Amniotic epithelial cell (primary cell): ENCODE measurements around the gene HOXA9.

Experiments
- DNase-seq: peaks from one replicate; pipeline ENCODE4 v3.0.0-alpha.2; 2010; ENCODE audit warnings: low read depth

HOXA9 gene

DNA sequence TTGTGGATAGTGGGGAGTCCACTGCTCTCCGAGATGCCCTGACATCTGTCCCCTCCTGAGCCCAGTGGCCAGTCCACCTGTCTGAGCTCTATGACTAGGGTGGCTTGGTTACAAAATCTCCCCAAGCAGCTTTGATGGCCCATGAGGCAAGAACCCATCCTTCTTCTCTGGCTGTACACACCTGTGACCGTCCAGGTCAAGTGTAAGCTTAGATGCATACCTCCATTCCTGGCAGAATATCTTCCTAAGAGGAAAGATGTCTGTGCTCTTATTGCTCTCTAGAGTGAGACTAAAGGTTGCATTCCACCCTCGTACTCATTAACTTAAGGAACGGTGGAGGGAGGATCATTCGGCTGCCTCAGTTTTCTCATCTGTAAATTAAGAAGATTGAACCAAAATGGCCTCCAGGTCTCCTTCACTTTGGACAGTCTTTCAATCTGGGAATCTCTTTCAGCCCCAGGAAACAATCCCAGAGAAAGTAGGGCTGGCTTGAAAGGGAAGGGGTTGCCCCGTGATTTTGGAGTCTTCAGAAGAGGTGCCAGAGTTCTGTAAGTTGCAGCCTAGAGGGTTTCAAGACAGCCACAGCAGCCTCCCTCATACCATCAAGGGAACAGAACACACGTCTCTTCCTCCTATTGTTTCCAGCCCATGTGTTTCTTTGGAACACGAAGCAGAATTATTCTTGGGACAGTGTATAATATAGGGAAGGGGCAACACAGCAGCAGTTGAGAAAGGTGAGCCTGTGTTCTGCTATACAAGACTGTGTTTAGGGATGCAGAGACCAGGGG, 40.2 kb downstream of the HOXA9 start:
- no peak for DNase-seq

DNA sequence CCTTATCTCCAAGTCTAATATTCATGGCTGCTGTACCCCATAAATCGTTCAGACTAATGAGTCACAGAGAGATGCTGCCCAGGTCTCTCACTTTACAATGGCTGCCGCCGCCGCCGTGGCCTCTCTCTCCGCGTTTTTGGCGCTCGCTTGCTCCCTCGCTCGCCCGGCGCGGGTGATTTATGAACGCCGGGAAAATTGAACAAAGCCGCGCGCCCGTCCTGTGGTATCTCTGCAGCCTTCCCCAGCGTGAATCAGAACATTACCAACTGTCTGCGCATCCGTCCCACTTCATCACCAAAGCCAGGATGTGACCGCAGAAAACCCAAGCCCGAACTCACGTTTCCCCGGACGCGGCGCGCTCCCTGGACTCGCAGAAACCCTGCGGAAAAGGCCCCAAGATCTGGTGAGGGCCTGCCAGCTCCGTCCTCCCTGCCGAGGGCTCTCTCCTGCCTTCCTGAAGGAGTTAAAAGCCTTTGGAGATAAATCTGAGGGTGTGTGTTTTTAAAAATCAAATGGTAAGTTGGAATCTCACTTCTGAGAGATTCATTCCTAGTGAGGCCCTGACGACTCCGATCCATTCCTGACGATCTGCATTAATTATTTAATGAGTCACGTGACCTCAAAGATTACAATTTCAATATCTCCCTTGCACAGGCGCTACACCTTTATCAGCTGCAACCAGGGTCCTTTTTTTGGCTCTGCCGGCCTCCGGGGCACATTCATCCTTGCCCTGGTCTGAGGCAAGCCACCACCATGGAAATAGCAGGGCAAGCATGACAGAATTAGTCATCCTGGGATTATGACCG, 41.0 kb downstream of the HOXA9 start:
- DNase-seq, result peak; percentile 95

DNA sequence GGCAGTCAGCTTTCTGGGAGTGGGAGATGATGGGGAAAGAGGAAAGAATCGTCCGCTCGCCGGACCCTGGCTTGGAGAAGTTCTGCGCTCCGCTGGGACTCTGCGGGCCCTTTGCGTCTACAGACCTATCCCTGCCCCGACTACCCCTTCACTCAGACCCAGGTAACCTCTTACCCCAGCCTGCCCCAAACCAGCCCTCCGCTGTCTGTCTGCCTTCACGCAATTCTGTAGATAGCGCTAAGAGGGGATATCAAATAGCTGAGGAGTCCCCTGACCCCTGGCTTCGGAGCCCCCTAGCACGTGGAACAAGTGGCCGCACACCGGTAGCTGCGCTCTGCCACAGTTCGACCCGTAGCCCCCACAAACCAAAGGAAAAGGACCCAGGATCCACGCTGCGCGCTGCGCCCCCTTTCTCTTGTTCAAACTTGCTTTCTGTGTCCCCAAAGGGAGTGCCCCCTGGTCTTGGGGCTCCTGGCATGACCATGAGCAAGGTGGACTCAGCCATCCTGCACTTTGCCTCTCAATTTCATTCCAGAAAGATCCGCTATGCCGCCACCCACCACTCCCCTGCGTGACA, 41.8 kb downstream of the HOXA9 start:
- no peak for DNase-seq

DNA sequence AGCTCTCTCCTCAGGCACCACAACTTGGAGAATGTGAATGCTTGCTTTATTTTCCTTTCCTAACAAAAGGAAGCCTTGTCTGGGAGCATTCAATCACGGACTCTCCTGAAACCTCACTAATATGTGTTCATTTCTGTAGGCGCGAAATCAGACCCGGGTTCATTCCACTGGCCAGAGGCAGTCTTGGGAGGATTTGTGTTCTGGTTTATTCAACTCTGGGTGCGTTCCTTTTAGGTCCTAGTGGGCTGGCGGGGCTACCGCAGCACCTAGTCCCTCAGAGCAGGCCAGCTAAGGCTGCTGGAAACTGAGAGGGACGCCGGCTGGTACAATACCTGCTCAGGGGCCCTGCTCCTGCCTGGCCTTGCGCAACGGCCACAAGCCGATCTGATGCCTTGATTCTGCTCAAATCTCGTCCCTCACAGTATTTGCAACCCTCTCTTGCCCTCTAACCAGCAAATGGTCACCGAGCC, 42.3 kb downstream of the HOXA9 start:
- no peak for DNase-seq

DNA sequence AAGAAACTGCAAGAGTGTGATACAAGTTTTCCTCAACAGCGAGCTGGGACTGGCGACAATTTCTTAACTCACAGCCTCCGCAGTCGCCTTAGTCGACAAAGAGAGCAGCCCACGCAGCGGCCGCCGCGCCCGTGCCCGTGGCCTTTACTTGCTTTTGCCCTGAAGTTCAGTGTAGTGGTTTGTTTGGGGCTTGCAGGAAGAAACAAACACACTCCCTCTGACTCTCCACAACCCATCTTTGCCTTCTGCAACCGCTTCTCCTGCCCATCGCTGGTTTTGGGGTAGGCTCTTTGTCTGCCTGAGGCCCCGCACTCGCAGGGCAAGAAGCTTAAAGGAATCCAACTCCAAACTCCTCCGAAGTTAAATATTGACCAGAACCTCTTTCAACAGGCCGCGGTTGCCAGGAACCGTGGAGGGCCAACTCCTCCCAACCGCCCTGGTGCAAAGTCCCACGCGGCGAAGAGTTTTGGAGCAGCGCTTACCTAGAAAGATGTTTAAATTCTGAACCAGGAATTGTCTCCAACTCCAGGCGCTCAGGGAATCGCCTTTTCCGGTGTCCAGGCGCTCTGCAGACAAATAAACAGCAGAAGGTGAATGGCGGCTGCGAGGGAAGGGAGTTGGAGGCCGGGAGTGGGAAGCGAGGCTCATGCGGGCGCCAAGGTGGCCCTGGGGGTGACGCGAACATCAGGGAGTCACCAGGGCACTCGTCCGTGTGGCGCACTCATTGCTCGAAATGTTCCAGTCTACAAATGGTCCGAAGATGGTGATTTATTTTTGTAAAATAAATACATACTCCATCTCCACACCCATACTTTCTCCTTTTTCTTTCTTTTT, 43.0 kb downstream of the HOXA9 start:
- DNase-seq, result no peak

DNA sequence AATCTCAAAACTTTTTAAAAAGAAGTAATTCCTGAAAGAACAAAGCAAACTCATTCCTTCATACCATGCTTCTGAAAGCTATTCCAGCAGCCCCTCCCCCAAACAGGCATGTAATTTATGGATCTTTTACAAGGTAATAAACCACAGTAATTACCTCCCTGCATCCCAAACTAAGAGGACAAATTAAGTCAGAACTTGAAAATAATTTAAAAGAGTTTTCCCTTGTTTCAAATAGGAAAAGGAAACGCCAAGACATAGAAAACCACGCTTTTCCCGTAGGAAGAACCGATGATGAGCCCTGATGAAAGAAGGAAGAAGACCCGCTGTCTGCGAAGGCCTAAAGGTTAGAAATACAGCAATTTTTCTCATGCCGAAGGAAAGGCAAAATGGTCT, 43.7 kb downstream of the HOXA9 start:
- no peak for DNase-seq

DNA sequence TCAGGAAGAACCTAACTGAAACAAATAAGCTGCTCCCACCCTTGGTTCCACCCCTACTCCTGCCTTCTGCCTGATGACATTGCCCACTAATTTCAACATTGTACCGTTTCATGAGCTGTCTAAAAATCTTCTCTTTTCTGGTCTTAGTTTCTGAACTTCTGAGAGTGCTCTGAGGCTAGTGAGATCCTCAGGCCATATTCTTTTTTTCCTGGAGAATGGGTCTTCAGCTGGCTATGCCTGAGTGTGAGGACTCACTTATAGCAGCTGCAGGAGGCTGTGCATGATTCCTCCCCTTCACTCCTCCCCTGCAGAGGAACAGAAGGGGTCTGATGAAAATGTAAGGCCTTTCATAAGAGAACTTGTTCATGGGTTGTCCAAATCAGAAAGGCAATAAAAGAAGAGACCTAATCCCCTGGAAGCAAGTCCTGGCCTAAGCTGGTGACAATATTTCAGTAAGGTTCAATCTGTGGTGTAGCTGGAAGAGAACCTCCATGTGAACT, 45.9 kb downstream of the HOXA9 start:
- DNase-seq, result no peak

DNA sequence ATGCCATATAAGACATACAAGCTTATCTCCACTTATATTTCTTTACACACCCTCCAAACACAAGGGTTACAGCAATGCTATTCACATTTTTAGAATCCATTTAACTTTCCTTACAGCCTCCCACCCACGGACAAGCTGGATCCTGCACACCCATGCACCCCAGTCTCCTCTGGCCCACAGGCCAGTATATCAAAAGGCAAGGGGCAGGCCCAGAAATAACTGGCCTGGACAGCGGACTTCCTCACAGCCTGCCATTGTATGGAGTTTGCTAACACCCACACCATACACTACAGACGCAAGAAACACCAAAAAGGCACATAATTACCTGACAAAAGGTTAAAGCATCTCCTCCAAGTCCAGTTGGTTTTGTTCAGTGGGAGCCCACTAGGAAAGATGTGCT, 46.8 kb downstream of the HOXA9 start:
- no peak for DNase-seq

DNA sequence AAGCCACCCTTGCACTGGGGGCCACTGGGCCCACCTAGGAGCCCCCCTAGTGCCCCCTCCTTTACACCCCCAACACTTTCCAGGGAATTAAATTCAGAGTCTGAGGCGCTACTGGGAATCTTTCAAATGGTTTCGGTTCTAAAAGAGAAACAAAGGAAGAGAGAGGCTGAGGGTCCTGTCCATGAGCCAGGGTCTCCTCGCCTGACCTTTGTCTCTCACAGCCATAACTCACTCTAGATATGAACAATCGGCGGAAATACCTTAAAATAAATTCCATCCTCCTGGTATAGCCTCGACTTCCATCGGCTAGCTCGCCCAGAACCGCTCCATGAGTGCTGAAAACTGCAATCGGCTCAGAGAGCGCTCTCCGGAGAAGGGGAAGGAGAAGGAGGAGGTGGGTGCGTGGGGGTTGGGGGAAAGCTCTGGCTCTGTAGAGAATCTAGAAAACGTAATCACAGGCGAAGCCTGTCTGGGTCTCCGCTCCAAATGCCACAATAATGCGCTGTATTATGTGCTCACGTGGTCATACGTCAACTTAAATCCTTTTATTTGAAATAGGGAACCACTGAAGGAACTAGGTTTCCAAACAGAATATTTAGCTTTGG, 47.3 kb downstream of the HOXA9 start:
- DNase-seq, result peak; percentile 93

DNA sequence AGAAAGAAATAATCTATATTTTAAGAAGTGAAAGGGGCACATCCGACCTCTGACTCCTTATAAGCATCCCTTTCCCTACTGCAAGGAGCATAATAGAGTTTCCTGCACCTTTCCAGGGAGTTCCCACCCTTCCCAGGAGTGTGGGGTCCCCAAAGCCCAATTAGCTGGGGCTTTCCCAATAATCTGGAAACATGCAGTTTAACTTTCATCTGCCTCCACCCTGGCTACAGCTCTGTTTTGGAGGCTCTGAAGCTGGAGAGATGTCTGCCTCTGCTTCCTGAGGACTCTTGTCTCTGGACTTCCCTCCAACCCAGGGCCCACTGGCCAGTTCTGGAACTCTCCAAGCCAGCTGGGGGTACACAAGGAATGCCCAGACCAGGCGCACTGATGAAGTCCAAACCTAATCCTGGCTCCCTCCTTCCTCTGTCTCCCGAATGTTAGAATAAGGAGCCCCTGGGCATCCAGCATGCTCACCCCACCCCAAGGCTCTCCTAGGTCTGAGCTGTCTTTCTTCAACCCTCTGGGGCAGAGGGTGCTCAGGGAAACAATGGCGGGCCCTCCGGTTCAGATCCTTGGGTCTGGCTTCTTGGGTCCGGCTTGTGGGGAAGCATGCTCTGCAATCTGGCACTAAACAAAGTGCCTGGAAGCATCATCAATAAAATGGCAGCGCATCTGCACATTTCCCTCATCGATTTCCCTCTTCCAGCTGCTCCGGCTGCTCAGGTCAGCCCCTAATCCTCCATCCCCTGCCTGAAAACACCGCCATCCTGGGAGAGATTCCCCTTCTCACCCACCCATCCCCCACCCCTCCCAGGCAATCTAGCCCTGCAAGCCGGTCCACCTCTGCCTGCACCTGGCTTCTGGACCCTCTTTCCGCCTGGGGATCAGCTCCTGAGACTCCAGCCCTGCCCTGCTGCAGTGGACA, 48.1 kb downstream of the HOXA9 start:
- no peak for DNase-seq

DNA sequence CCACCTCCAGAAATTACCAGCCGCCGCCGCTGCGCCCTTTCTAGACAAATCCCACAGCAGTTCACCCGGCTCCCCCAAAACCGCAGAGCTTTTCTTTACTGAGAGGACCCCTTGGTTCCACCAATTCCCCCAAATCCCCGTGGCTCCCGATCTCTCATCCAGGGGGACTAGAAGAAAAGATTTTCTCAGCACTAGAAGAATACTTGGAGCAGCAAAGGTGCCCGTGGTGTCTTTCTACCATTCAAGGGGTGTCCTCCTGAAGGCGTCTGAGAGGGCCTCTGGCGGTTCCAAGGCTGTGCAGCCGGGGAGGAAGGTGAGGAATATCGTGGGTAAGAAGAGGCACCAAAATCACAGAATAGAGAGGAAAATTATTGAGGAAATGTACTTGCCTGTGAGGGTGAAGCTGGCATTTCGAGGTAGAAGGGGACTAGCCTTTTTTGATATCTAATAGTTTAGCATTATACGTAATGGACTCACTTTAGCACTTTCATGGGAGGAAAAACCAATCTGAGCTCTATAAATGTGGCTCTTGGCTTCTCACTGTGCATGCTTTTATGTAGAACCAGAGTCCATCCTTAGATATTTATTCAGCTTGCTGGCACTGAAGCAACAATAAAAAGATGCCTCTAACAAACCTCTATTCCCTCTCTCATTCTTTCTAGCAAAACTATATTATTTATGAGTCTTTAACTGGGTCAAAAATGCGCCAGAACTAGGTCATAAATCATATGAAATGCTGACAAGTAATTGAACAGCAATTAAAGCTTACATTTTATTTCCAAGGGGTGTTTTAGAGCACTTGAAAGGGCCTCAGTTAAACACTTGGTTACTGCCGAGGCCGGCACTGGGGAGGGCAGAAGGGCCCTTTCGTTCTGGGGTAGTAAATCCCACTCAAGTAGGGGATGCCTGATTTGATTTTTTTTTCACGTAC, 49.0 kb downstream of the HOXA9 start:
- no peak for DNase-seq

DNA sequence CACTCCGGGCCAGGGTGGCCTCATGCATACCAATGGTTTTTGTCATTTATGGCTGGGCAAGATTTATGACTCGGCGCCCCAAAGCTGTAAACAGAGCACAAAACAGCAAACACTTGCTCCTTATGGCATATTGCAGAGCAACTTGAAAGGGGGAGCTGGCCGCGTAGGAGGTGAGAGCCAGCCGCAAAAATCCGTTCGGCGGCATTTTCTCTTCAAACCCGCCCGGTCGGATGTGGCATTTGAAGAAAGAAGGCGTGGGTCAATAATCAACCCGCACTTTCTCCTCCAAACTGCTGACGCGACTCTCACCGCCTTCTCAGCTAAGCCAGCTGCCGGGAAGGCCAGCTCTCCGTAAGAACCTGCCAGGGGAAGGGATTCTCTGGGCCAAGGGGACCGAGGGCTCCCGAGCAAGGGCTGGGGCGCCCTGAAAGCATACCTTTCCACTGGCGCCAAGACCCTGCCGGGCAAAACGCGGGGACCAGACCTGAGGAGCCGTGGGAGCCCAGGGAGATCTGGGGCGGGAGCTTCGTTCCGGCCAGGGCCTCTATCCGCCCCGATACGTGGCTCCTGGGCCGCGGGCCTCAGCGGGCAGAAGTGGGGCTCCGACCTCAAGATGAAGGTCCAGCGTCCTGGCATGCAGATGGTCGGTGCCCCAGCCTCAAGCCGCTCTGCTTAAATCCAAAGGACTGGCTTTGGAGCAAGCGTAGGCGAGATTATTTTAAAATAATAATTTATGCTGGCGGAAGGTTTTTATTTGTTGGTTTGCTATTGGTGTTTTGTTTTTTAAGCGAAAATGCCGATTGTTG, 49.9 kb downstream of the HOXA9 start:
- DNase-seq, result peak; percentile 85

DNA sequence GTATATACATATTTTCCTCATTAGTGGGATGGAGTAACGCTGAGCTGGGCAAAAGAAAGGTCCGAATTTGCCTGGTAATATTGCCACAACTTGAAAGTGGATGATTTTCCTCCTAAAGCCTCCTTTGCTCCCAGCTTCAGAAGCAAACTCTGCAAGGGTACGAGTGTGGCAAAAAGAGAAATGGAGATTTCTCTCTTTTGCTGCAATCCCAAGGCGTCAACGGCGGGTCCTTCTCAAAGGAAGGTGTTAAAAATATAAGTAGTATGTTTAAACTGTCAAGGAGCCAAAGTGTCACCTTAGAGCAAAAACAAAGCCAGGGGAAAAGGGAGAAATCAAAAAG, 50.5 kb downstream of the HOXA9 start:
- no peak for DNase-seq

DNA sequence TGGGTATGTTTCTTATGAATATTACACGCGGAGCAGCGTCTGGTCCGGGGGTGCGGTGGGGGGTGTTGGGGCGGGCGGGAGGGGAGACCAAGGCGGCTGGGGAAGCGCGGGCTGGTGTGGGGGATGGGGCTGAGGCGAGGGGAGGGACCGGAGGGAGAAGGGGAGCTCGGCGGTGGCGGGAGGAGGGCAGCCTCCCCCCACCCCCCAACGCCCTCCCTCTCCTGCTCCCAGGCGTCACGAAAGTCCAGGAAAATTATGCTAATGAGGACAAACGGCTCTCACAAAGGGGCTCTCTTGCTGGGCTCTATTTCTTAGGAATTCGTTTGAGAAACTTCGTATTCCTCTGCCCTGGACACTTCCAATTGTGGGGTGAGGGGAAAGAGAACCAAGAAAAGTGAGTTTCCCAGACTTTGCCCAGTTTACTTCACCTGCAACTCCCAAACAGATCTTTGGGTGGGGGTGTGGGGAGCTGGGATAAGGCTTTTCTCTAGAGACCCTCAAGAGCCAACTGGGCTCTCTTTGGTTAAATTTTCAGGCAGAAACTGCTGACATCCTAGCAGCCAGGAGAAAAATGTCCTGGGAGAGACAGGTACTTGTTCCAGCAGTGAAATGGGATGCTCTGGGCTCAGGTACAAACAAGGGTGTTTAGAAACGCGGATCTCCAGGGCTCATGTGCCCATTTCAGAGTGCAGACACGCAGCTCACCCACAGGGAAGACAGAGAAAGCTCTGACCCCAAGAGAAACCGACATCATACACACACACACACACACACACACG, 51.2 kb downstream of the HOXA9 start:
- peak; percentile 76 for DNase-seq

DNA sequence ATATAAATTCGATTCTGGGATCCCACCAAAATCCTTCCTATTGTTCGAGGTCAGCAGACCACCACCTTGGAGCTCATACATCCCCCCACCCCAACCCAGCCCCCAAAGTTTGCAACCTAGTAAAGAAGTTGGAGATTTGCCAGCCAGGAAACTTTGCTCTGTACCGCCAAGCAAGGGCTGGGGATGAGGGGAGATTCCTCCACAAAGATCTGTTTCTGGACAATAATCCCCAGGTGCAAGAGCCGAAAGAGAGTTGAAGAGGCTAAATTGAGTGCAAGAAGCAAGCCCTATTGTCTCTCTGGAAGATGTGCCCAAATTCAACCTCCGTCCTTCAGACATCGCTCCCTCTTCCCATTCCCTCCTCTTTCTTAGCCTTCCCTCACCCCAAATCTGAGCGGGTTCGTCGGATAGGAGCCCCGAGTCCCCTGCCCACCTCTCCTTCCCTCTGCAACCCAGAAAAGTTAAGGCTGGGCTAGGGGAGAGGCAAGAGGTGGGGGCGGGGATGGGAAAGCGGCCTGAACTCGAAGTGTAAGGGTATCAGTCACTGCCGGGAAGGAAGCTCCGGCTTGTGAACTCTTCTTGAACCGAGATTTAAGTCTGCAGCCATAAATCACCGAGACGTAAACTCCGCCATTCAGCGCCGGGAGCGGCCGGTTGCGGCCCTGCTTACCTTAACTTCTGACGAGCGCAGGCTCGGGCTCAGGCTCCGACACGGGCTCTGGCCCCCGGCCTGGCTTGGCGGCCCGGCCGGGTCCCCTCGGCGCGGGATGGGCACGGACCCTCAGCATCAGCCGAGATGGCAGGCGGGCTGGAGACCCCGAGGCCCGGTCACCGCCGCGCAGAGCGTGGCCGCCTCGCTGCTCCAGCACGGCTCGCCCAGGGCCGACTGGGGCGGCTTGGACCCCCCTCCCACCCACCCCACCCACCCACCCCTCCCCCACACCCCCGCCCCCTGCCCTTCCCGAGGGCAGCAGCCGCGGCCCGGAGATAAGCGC, 52.1 kb downstream of the HOXA9 start:
- DNase-seq, result peak; percentile 97
